Measurements from ENCODE around the gene TMEM200B.

GRCh38 chr1:29169976-29170375, 46.3 kb upstream of the TMEM200B start:
- no peak for TF ChIP-seq CTCF (conservative IDR thresholded peaks at IDR 0.05; ENCODE audit: low read depth in 2 of 2)
- no peak for TF ChIP-seq JUNB (IDR thresholded peaks at IDR 0.05; ENCODE audit: unreplicated experiment)
- TF ChIP-seq EZH2 (IDR thresholded peaks at IDR 0.05; ENCODE audit: low read depth, unreplicated experiment) = no peak
- TF ChIP-seq REST (IDR thresholded peaks at IDR 0.05; ENCODE audit: unreplicated experiment) = no peak
- TF ChIP-seq STAT1 (IDR thresholded peaks at IDR 0.05; ENCODE audit: unreplicated experiment) = no peak
- TF ChIP-seq POLR2AphosphoS5 (IDR thresholded peaks at IDR 0.05; ENCODE audit: low read depth) = no peak

All from GM23338 (cell line).